Measurements from ENCODE around the gene MAST4.

DNA sequence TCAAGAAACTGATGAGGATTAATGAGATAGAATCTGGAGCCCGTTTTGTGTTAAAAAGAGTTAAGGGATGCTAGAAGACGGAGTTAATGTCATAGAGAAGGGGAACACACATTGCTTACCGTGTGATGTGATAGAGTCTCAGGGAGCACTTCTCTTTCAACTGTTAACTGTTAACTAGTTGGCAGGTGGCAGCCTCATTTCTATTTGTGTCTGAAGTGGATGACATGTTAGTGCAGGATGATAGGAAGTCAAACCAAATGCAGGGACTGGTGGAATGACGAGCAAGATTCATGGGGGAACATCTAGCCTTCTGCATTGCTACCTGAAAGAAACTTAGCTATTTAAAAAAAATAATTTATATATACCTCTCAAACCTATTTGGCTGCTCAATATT is 222.7 kb downstream of the MAST4 start:
- TF ChIP-seq ZNF785 (tag by site-specific recombination; IDR thresholded peaks at IDR 0.05) (no peak), CTCF (tag by site-specific recombination; IDR thresholded peaks at IDR 0.05) (no peak), ZNF274 (IDR thresholded peaks at IDR 0.05; ENCODE audit: low read length) (no peak), ZNF274 (tag by site-specific recombination; IDR thresholded peaks at IDR 0.05; ENCODE audit: borderline replicate concordance) (no peak), KLF8 (tag by site-specific recombination; IDR thresholded peaks at IDR 0.05) (no peak), ZNF112 (tag by site-specific recombination; IDR thresholded peaks at IDR 0.05) (no peak)
